K562 (cell line): ENCODE results near the gene AGXT. TPM values are rescaled to one million over a fixed set of nuclear protein-coding genes. Genes with fewer than 3 reads are reported as not detected.

Source experiments
- ATAC-seq: fragments of 200-7000 bp; cut with Tn5 transposase; 3 replicates; pipeline ENCODE4 v1.9.1; 2020; ENCODE audit warnings: moderate library complexity
- BruUV-seq: library from RNA; stranded (reverse); fragments of 400-500 nt; replicated peaks from 2 replicates; lab custom pipeline; 2021; lab: Mats Ljungman, UMichigan
- CTCF ChIA-PET: fragments of 300-600 bp; formaldehyde crosslinking; extraction: SDS; loops from one replicate; lab custom pipeline; 2021; ENCODE audit warnings: low intra/inter-chr PET ratio; lab: Yijun Ruan, JAX
- POLR2A ChIA-PET: fragments of 300-600, 350-650 bp; sonication (Branson Sonifier 250); formaldehyde crosslinking; extraction: SDS; loops from one replicate; lab custom pipeline; 2021; ENCODE audit warnings: antibody characterized with exemption, inconsistent platforms; lab: Yijun Ruan, JAX
- DNase-seq, 4 experiments: peaks; one replicate each; pipeline versions ENCODE4 v3.0.0 to v3.0.0-alpha.2; 2011 to 2018; ENCODE audit warnings: low spot score in 3 of 4, mixed read lengths in 3 of 4; ENCODE audit errors: extremely low read depth in 1 of 4
- FAIRE-seq: peaks from 2 replicates; lab custom pipeline; 2011; peaks lifted over from hg19 to GRCh38; lab: Jason Lieb, UNC
- H2AFZ ChIP-seq: 2 replicates; pipeline ENCODE4 v1.6.0; 2011; ENCODE audit warnings: low read depth, low read length, control low read depth, inconsistent platforms
- H3K27ac ChIP-seq: fragments of 200-600 bp; 3 replicates; pipeline ENCODE4 v1.8.0; 2011; ENCODE audit warnings: low read depth, mild to moderate bottlenecking, control low read depth, inconsistent platforms, low read length, moderate library complexity, mixed read lengths; ENCODE audit errors: extremely low read depth
- H3K27me3 ChIP-seq, 2 experiments: fragments of 300-600 bp in 1 of 2; 2 replicates in 1 of 2; 3 replicates in 1 of 2; pipeline versions ENCODE4 v1.6.0 to v1.8.0; 2011; ENCODE audit warnings: inconsistent platforms in 2 of 2, low read length in 2 of 2, mild to moderate bottlenecking in 1 of 2, mixed read lengths in 1 of 2, moderate library complexity in 1 of 2; ENCODE audit not compliant: control insufficient read depth in 2 of 2, insufficient read depth in 2 of 2
- H3K36me3 ChIP-seq: fragments of 300-600 bp; 3 replicates; pipeline ENCODE4 v1.8.0; 2011; ENCODE audit warnings: mild to moderate bottlenecking, low read length, inconsistent platforms; ENCODE audit not compliant: control insufficient read depth, insufficient read depth
- H3K4me1 ChIP-seq, 2 experiments: fragments of 200-600 bp in 1 of 2; replicated peaks in 1 of 2; 2 replicates in 1 of 2; 3 replicates in 1 of 2; pipeline versions ENCODE4 v1.5.1 to v1.8.0; 2011; ENCODE audit warnings: inconsistent platforms in 2 of 2, low read length in 2 of 2, mild to moderate bottlenecking in 1 of 2, mixed read lengths in 1 of 2, moderate library complexity in 1 of 2; ENCODE audit not compliant: control insufficient read depth in 2 of 2, insufficient read depth in 2 of 2
- H3K4me2 ChIP-seq: 2 replicates; pipeline ENCODE4 v1.6.1; 2011; ENCODE audit warnings: low read length, control low read depth, inconsistent platforms, mixed read lengths; ENCODE audit not compliant: insufficient read depth
- H3K4me3 ChIP-seq: fragments of 200-600 bp; sonication (generic), shearing (Covaris generic); 2 replicates; pipeline ENCODE4 v1.5.1; 2016; ENCODE audit warnings: control low read depth, inconsistent platforms
- H3K79me2 ChIP-seq: fragments of 200-600 bp; 3 replicates; pipeline ENCODE4 v1.8.0; 2011; ENCODE audit warnings: low read length, inconsistent platforms; ENCODE audit not compliant: control insufficient read depth, insufficient read depth
- H3K9ac ChIP-seq, 2 experiments: 2 replicates each; pipeline versions ENCODE4 v1.6.0 to v1.6.1; 2011; ENCODE audit warnings: low read depth in 2 of 2, low read length in 2 of 2, control low read depth in 1 of 2, inconsistent platforms in 1 of 2, mild to moderate bottlenecking in 1 of 2, mixed read lengths in 1 of 2; ENCODE audit not compliant: insufficient read depth in 1 of 2
- H3K9me1 ChIP-seq: one replicate; pipeline ENCODE4 v1.6.0; 2011; ENCODE audit warnings: inconsistent platforms, mild to moderate bottlenecking, low read length, moderate library complexity; ENCODE audit not compliant: control insufficient read depth, insufficient read depth
- H3K9me3 ChIP-seq: replicated peaks from 2 replicates; pipeline ENCODE4 v1.5.1; 2011; ENCODE audit warnings: low read depth, low read length, inconsistent platforms; ENCODE audit not compliant: control insufficient read depth, insufficient read depth
- H4K20me1 ChIP-seq: replicated peaks from 2 replicates; pipeline ENCODE4 v1.6.1; 2011; ENCODE audit warnings: low read length, inconsistent platforms, mixed read lengths; ENCODE audit not compliant: control insufficient read depth, insufficient read depth
- ATF1 ChIP-seq, 2 experiments: fragments of 450-650 bp in 1 of 2; IDR thresholded peaks; 2 replicates each; pipeline ENCODE4 v1.6.1; 2016; ENCODE audit warnings: missing compliant biosample characterization in 1 of 2, missing genetic modification characterization in 1 of 2
- COPS2 ChIP-seq: fragments of 450-650 bp; conservative IDR thresholded peaks from 2 replicates; pipeline ENCODE4 v1.6.1; 2016; ENCODE audit warnings: mild to moderate bottlenecking, moderate library complexity
- ETV1 ChIP-seq: fragments of 450-650 bp; conservative IDR thresholded peaks from 2 replicates; pipeline ENCODE4 v1.6.1; 2016; ENCODE audit warnings: missing genetic modification characterization, control low read depth, low read depth, missing compliant biosample characterization
- KAT8 ChIP-seq: fragments of 450-650 bp; IDR thresholded peaks from 2 replicates; pipeline ENCODE4 v1.6.1; 2016; ENCODE audit warnings: low read depth, mild to moderate bottlenecking
- PCBP1 ChIP-seq: fragments of 200-400 bp; formaldehyde crosslinking; IDR thresholded peaks from 2 replicates; pipeline ENCODE4 v1.6.1; 2018; ENCODE audit warnings: mild to moderate bottlenecking, low read depth, low read length; ENCODE audit not compliant: poor library complexity, severe bottlenecking
- SETDB1 ChIP-seq: IDR thresholded peaks from one replicate; pipeline ENCODE4 v1.6.1; 2012; ENCODE audit warnings: low read length, control low read depth, inconsistent platforms
- SIX5 ChIP-seq, 2 experiments: IDR thresholded peaks; 2 replicates each; pipeline ENCODE4 v1.6.1; 2011; ENCODE audit warnings: low read length in 2 of 2, borderline replicate concordance in 1 of 2, low read depth in 1 of 2, mild to moderate bottlenecking in 1 of 2, moderate library complexity in 1 of 2; ENCODE audit not compliant: insufficient read depth in 1 of 2
- ZNF408 ChIP-seq: fragments of 250-450 bp; sonication (Bioruptor Pico); IDR thresholded peaks from 2 replicates; pipeline ENCODE4 v1.4.0; 2020; ENCODE audit warnings: low read depth, mild to moderate bottlenecking, moderate library complexity
- ZNF589 ChIP-seq: fragments of 200-800 bp; sonication (Bioruptor generic); IDR thresholded peaks from 2 replicates; pipeline ENCODE4 v1.6.1; 2016; ENCODE audit warnings: low read depth, missing genetic modification characterization, missing compliant biosample characterization
- WGBS: fragments of 100-300 bp; shearing (Covaris generic); methylation state at CpG from one replicate; pipeline ENCODE4 v1.1.6; 2016; ENCODE audit warnings: low coverage, mixed read lengths; ENCODE audit not compliant: insufficient coverage; ENCODE audit errors: missing lambda C conversion rate; 5-methylcytosine and 5-hydroxymethylcytosine counted together
- in situ Hi-C: fragments of 300-500 bp; cut with MboI; formaldehyde crosslinking; loops from 4 replicates; pipeline ENCODE4 v1.15.0; 2018; ENCODE audit warnings: inconsistent platforms, mixed read lengths
- intact Hi-C: fragments of 100-400 bp; cut with micrococcal nuclease; formaldehyde crosslinking; loops from 2 replicates; pipeline ENCODE4 v1.14.2; 2022
- polyA plus RNA-seq, 8 experiments: library from polyadenylated mRNA; depleted of rRNA in 4 of 8; stranded (reverse) in 5 of 8; unstranded in 3 of 8; fragments of >200 nt; fragmentation: Nextera tagmentation in 2 of 8; fragmentation: Illumina TruSeq in 1 of 8; extraction: Ambion mirVana in 2 of 8; extraction: Trizol in 1 of 8; gene quantifications; 2 replicates each; pipeline versions ENCODE4 v1.2.1 to v1.2.3, GENCODE V29; 2011 to 2014; ENCODE audit warnings: inconsistent platforms in 1 of 8, missing spikeins in 1 of 8
- total RNA-seq, 7 experiments: library from RNA; depleted of rRNA in 6 of 7; stranded (reverse); fragments of >200 nt in 6 of 7; fragmentation: Illumina TruSeq in 2 of 7; extraction: Trizol in 2 of 7; gene quantifications; 2 replicates each; pipeline versions ENCODE4 v1.2.1 to v1.2.3, GENCODE V29; 2011 to 2021; ENCODE audit warnings: low replicate concordance in 1 of 7
- TF ChIP-seq, protein P1 (sequence below): IDR thresholded peaks from 2 replicates; pipeline ENCODE4 v1.6.1; 2011; ENCODE audit warnings: borderline replicate concordance, low read depth, mild to moderate bottlenecking, moderate library complexity, low read length; ENCODE audit not compliant: insufficient read depth, poor library complexity, severe bottlenecking
- TF ChIP-seq, protein P2 (sequence below): fragments of 250-450 bp; sonication (Bioruptor Pico); IDR thresholded peaks from 2 replicates; pipeline ENCODE4 v1.5.0; 2021; ENCODE audit warnings: mild to moderate bottlenecking, moderate library complexity
- TF ChIP-seq, protein P3 (sequence below): fragments of 250-450 bp; sonication (Bioruptor Pico); IDR thresholded peaks from 2 replicates; pipeline ENCODE4 v1.5.0; 2021; ENCODE audit warnings: mild to moderate bottlenecking, borderline replicate concordance

Gene AGXT
- total and polyA plus RNA-seq, 9 of the 15 experiments (the other 6 are each of a cell fraction or from before 2014, with no cell fraction given): 0.18 TPM; not detected in 8

DNA sequence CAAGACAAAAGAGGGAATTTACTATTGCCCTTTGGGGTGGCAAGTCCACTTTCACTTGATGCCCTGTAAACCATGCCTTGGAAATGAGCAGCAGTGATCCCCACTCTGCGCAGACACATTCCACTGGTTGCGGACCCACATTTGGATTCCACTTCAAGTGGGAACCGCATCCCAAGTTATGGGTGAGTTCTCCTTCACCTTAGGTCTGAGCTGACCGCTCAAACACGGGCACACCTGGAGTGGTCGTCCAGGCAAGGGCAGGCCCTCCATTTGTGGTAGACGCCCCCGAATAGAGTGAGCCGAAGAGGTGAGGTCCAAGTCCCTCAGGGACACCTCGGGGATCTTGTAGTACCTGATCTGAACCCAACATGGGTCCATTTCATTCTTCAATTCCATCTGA, 9.8 kb upstream of the AGXT start:
- H3K4me3 ChIP-seq: no peak overlapping the region
- WGBS: 2% methylated on average over 10 of the region's 10 CpGs
- H2AFZ ChIP-seq: no peak overlapping the region
- H3K79me2 ChIP-seq: no peaks in the 10 kb centered on the region
- H3K36me3 ChIP-seq: no peaks in the 10 kb centered on the region
- H3K9ac ChIP-seq: no peak overlapping the region
- peaks cover 0 to 4% of the 10 kb centered on the region in 2 experiments; a peak in 2 of 5 replicates for H3K4me1 ChIP-seq
- DNase-seq (no peak), ATAC-seq (no peak), FAIRE-seq (no peak)
- in situ Hi-C loops (no loop called here), intact Hi-C loops (no loop called here)
- no peak overlapping the region for H3K27ac ChIP-seq
- CTCF ChIA-PET: no interaction called here
- no peak overlapping the region for H3K4me2 ChIP-seq
- no peaks in the 10 kb centered on the region for H4K20me1 ChIP-seq
- peaks cover 2% of the 10 kb centered on the region for H3K9me1 ChIP-seq
- H3K9me3 ChIP-seq: no peaks in the 10 kb centered on the region
- no TSS peak for BruUV-seq
- peaks cover 0 to 22% of the 10 kb centered on the region in 2 experiments; a peak in 2 of 5 replicates for H3K27me3 ChIP-seq
- POLR2A ChIA-PET: no interaction called here
- TF ChIP-seq COPS2 (no peak), PCBP1 (no peak), KAT8 (no peak), ATF1 (CRISPR knock-in tag; IDR thresholded peaks at IDR 0.05) (no peak), ATF1 (tag; IDR thresholded peaks at IDR 0.05) (no peak), ETV1 (tag) (no peak), ZNF408 (no peak), SIX5 (IDR thresholded peaks at IDR 0.05; ENCODE audit: borderline replicate concordance in 1 of 2, insufficient read depth in 1 of 2, low read depth in 1 of 2, low read length in 2 of 2) (no peak), SETDB1 (no peak), ZNF589 (CRISPR knock-in tag) (no peak)
- TF ChIP-seq, protein P1, sequence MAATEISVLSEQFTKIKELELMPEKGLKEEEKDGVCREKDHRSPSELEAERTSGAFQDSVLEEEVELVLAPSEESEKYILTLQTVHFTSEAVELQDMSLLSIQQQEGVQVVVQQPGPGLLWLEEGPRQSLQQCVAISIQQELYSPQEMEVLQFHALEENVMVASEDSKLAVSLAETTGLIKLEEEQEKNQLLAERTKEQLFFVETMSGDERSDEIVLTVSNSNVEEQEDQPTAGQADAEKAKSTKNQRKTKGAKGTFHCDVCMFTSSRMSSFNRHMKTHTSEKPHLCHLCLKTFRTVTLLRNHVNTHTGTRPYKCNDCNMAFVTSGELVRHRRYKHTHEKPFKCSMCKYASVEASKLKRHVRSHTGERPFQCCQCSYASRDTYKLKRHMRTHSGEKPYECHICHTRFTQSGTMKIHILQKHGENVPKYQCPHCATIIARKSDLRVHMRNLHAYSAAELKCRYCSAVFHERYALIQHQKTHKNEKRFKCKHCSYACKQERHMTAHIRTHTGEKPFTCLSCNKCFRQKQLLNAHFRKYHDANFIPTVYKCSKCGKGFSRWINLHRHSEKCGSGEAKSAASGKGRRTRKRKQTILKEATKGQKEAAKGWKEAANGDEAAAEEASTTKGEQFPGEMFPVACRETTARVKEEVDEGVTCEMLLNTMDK: no peak
- TF ChIP-seq, protein P2, sequence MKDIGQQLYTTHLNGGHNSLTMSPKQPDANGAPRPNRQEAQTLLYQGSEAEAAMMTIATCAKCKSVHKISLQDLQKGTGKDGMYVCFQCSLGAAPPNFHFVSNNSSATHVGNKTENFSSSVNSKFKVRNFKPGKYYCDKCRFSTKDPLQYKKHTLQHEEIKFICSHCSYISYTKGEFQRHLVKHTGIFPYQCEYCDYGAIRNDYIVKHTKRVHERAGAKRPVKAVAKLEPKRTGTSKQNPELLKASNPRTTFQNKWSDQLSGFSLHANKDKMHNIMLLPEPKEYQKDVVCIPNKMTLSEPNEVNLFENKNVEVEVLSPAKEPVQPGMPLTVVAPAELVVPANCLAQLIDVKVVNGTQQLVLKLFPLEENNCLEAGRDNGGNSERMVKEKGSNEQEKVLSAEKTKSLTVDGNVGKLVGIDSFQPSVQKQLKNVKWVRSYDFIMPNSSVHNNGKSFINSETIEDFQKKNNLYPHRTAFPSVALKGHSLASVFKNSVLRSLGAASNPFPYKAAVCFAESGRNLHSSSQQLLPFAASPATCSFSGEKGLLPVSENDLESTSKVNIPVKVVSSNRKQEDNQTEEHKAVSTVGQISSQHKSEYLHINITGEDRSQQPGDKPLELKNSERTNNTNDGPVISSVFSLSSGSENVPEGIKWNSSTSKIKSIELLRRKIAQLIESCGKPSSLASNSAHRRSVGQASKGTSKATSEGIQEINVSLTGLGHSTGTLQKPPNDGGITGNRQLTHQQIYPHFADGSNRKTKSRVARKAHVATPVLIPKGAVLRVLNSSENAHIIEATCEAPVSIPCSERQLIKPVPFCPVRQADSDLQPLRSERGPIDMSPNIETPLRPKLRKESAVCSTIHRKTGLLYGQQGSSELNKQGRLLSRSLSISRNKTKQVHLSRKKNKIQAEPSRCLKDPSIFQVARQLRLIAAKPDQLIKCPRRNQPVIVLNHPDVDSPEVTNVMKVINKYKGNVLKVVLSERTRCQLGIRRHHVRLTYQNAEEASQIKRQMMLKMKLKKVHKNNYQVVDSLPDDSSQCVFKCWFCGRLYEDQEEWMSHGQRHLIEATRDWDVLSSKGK (CRISPR knock-in tag): no peak
- TF ChIP-seq, protein P3, sequence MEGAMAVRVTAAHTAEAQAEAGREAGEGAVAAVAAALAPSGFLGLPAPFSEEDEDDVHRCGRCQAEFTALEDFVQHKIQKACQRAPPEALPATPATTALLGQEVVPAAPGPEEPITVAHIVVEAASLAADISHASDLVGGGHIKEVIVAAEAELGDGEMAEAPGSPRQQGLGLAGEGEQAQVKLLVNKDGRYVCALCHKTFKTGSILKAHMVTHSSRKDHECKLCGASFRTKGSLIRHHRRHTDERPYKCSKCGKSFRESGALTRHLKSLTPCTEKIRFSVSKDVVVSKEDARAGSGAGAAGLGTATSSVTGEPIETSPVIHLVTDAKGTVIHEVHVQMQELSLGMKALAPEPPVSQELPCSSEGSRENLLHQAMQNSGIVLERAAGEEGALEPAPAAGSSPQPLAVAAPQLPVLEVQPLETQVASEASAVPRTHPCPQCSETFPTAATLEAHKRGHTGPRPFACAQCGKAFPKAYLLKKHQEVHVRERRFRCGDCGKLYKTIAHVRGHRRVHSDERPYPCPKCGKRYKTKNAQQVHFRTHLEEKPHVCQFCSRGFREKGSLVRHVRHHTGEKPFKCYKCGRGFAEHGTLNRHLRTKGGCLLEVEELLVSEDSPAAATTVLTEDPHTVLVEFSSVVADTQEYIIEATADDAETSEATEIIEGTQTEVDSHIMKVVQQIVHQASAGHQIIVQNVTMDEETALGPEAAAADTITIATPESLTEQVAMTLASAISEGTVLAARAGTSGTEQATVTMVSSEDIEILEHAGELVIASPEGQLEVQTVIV (CRISPR knock-in tag): no peak
